Parathyroid adenoma (tissue), 2 donors: Measurements from ENCODE around the gene TKTL2.

Source experiments
- H2AFZ ChIP-seq: fragments of 300-600 bp; sonication (generic); one replicate; pipeline ENCODE4 v1.7.0; 2017; ENCODE audit warnings: antibody characterized with exemption, mild to moderate bottlenecking
- H3K27ac ChIP-seq: fragments of 300-600 bp; sonication (generic); one replicate; pipeline ENCODE4 v1.7.0; 2017
- H3K27me3 ChIP-seq: fragments of 300-600 bp; sonication (generic); one replicate; pipeline ENCODE4 v1.7.0; 2017; ENCODE audit warnings: low read length; ENCODE audit not compliant: control insufficient read depth, insufficient read depth
- H3K36me3 ChIP-seq: fragments of 300-600 bp; sonication (generic); one replicate; pipeline ENCODE4 v1.7.0; 2017; ENCODE audit warnings: low read length; ENCODE audit not compliant: control insufficient read depth, insufficient read depth
- H3K4me1 ChIP-seq: fragments of 300-600 bp; sonication (generic); one replicate; pipeline ENCODE4 v1.7.0; 2017; ENCODE audit warnings: control low read depth
- H3K4me2 ChIP-seq: fragments of 300-600 bp; sonication (generic); one replicate; pipeline ENCODE4 v1.7.0; 2017; ENCODE audit warnings: low read length
- H3K4me3 ChIP-seq: fragments of 300-600 bp; sonication (generic); one replicate; pipeline ENCODE4 v1.7.0; 2017; ENCODE audit warnings: low read depth, low read length
- H3K79me2 ChIP-seq: fragments of 300-600 bp; sonication (generic); one replicate; pipeline ENCODE4 v1.7.0; 2017; ENCODE audit warnings: control low read depth
- H3K9ac ChIP-seq: fragments of 300-600 bp; sonication (generic); one replicate; pipeline ENCODE4 v1.7.0; 2017; ENCODE audit warnings: mild to moderate bottlenecking
- H3K9me3 ChIP-seq: fragments of 300-600 bp; sonication (generic); one replicate; pipeline ENCODE4 v1.7.0; 2017; ENCODE audit warnings: low read length; ENCODE audit not compliant: control insufficient read depth
- CTCF ChIP-seq: fragments of 300-600 bp; sonication (generic); IDR thresholded peaks from one replicate; pipeline ENCODE4 v1.7.0; 2017; ENCODE audit warnings: antibody characterized with exemption, mild to moderate bottlenecking
- donor health status: primary hyperparathyroidism.

Gene TKTL2

GRCh38 chr4:163474027-163474426 is 473 bp upstream of the TKTL2 start:
- Histone ChIP-seq H3K9ac (no peak overlapping the region), H3K9me3 (no peaks in the 10 kb centered on the region), H3K4me2 (no peak overlapping the region), H3K4me1 (no peaks in the 10 kb centered on the region), H3K27me3 (no peaks in the 10 kb centered on the region), H2AFZ (no peak overlapping the region), H3K4me3 (no peak overlapping the region), H3K27ac (no peak overlapping the region), H3K36me3 (no peaks in the 10 kb centered on the region), H3K79me2 (no peaks in the 10 kb centered on the region)
- TF ChIP-seq CTCF: no peak

GRCh38 chr4:163473130-163473529 is 424 bp downstream of the TKTL2 start:
- Histone ChIP-seq H3K9ac (no peak overlapping the region), H3K79me2 (no peaks in the 10 kb centered on the region), H3K4me2 (no peak overlapping the region), H3K36me3 (no peaks in the 10 kb centered on the region), H2AFZ (no peak overlapping the region), H3K27ac (no peak overlapping the region), H3K9me3 (no peaks in the 10 kb centered on the region), H3K4me3 (no peak overlapping the region), H3K27me3 (no peaks in the 10 kb centered on the region), H3K4me1 (no peaks in the 10 kb centered on the region)
- no peak for TF ChIP-seq CTCF

- Histone ChIP-seq H3K27me3 (no peaks in the 10 kb centered on the region), H3K27ac (no peak overlapping the region), H2AFZ (no peak overlapping the region), H3K79me2 (no peaks in the 10 kb centered on the region), H3K4me1 (no peaks in the 10 kb centered on the region), H3K4me2 (no peak overlapping the region), H3K9ac (no peak overlapping the region), H3K36me3 (no peaks in the 10 kb centered on the region), H3K9me3 (no peaks in the 10 kb centered on the region), H3K4me3 (no peak overlapping the region)
- TF ChIP-seq CTCF: no peak
Measured at GRCh38 chr4:163470391-163470790, 3.2 kb downstream of the TKTL2 start.

GRCh38 chr4:163467082-163467770 is 6.3 kb downstream of the TKTL2 start:
- no peak overlapping the region for H3K9ac ChIP-seq
- no peaks in the 10 kb centered on the region for H3K9me3 ChIP-seq
- H3K4me2 ChIP-seq: no peak overlapping the region
- H3K36me3 ChIP-seq: no peaks in the 10 kb centered on the region
- no peak overlapping the region for H3K4me3 ChIP-seq
- no peak overlapping the region for H3K27ac ChIP-seq
- no peaks in the 10 kb centered on the region for H3K27me3 ChIP-seq
- no peak for TF ChIP-seq CTCF
- no peaks in the 10 kb centered on the region for H3K79me2 ChIP-seq
- no peaks in the 10 kb centered on the region for H3K4me1 ChIP-seq
- no peak overlapping the region for H2AFZ ChIP-seq

GRCh38 chr4:163462556-163462955 is 11.0 kb downstream of the TKTL2 start:
- Histone ChIP-seq H3K27me3 (no peaks in the 10 kb centered on the region), H2AFZ (no peak overlapping the region), H3K27ac (no peak overlapping the region), H3K4me1 (no peaks in the 10 kb centered on the region), H3K79me2 (no peaks in the 10 kb centered on the region), H3K4me2 (no peak overlapping the region), H3K9ac (no peak overlapping the region), H3K9me3 (no peaks in the 10 kb centered on the region), H3K4me3 (no peak overlapping the region), H3K36me3 (no peaks in the 10 kb centered on the region)
- TF ChIP-seq CTCF: no peak
